HepG2 (cell line): Measurements from ENCODE around the gene FIBP. TPM values are rescaled to one million over a fixed set of nuclear protein-coding genes. Genes with fewer than 3 reads are reported as not detected.

Source experiments
- ASH2L ChIP-seq: fragments of 300-600, 200-600 bp; sonication (generic); IDR thresholded peaks from 2 replicates; pipeline ENCODE4 v1.7.0; 2017; ENCODE audit warnings: low read depth, mild to moderate bottlenecking, moderate library complexity, mixed read lengths, low read length; ENCODE audit not compliant: insufficient read length
- IRX3 ChIP-seq: sonication (generic); formaldehyde crosslinking; IDR thresholded peaks from 2 replicates; pipeline ENCODE4 v1.8.1; 2023; ENCODE audit warnings: mild to moderate bottlenecking, low read depth, missing genetic modification reagents, borderline replicate concordance
- KLF12 ChIP-seq: sonication (generic); formaldehyde crosslinking; IDR thresholded peaks from 2 replicates; pipeline ENCODE4 v1.4.0; 2020; ENCODE audit warnings: missing genetic modification reagents, borderline replicate concordance
- NFE2L2 ChIP-seq: fragments of 150-350 bp; IDR thresholded peaks from 2 replicates; pipeline ENCODE4 v1.6.1; 2014; ENCODE audit warnings: low read length
- NFRKB ChIP-seq: fragments of 450-650 bp; IDR thresholded peaks from 2 replicates; pipeline ENCODE4 v1.6.1; 2017
- POGZ ChIP-seq: sonication (generic); formaldehyde crosslinking; IDR thresholded peaks from 2 replicates; pipeline ENCODE4 v1.4.0; 2020; ENCODE audit warnings: mild to moderate bottlenecking, missing genetic modification reagents
- ZBTB25 ChIP-seq: IDR thresholded peaks from 2 replicates; pipeline ENCODE4 v1.6.1; 2018; ENCODE audit warnings: missing genetic modification reagents
- ZBTB8A ChIP-seq: sonication (generic); formaldehyde crosslinking; IDR thresholded peaks from 2 replicates; pipeline ENCODE4 v1.4.0; 2020; ENCODE audit warnings: mild to moderate bottlenecking, low read depth, missing genetic modification reagents, borderline replicate concordance
- ZNF749 ChIP-seq: sonication (generic); formaldehyde crosslinking; IDR thresholded peaks from 2 replicates; pipeline ENCODE4 v1.8.0; 2022; ENCODE audit warnings: mild to moderate bottlenecking, missing genetic modification reagents, moderate library complexity, borderline replicate concordance
- ZZZ3 ChIP-seq: sonication (generic); formaldehyde crosslinking; IDR thresholded peaks from 2 replicates; pipeline ENCODE4 v1.4.0; 2020; ENCODE audit warnings: missing genetic modification reagents, mild to moderate bottlenecking, borderline replicate concordance
- polyA plus RNA-seq, 8 experiments: library from polyadenylated mRNA; depleted of rRNA in 3 of 8; stranded (reverse) in 7 of 8; unstranded in 1 of 8; fragments of >200 nt; fragmentation: Illumina TruSeq in 4 of 8; extraction: Trizol in 4 of 8; gene quantifications; 2 replicates each; pipeline versions ENCODE4 v1.2.1 to v1.2.3, GENCODE V29; 2011 to 2016; ENCODE audit warnings: low read depth in 4 of 8, missing spikeins in 1 of 8, mixed read lengths in 1 of 8; ENCODE audit not compliant: insufficient read depth in 1 of 8
- total RNA-seq, 5 experiments: library from RNA; depleted of rRNA; stranded (reverse); fragments of >200 nt; fragmentation: Illumina TruSeq; extraction: Trizol; gene quantifications; 2 replicates each; pipeline ENCODE4 v1.2.3, GENCODE V29; 2016; ENCODE audit warnings: low read depth in 1 of 5
- TF ChIP-seq, protein P1 (sequence below), 2 experiments: sonication (generic) in 1 of 2; formaldehyde crosslinking in 1 of 2; IDR thresholded peaks; 2 replicates each; pipeline versions ENCODE4 v1.4.0 to v1.6.1; 2018 to 2020; ENCODE audit warnings: missing genetic modification reagents in 2 of 2, borderline replicate concordance in 1 of 2, low read depth in 1 of 2, mild to moderate bottlenecking in 1 of 2, missing biosample characterization in 1 of 2
- TF ChIP-seq, protein P2 (sequence below): sonication (generic); formaldehyde crosslinking; IDR thresholded peaks from 2 replicates; pipeline ENCODE4 v1.4.0; 2020; ENCODE audit warnings: missing genetic modification reagents
- TF ChIP-seq, protein P3 (sequence below): sonication (generic); formaldehyde crosslinking; IDR thresholded peaks from 2 replicates; pipeline ENCODE4 v1.5.0; 2020; ENCODE audit warnings: mild to moderate bottlenecking, missing genetic modification reagents, moderate library complexity
- TF ChIP-seq, protein P4 (sequence below): sonication (generic); formaldehyde crosslinking; conservative IDR thresholded peaks from 2 replicates; pipeline ENCODE4 v1.4.0; 2020; ENCODE audit warnings: mild to moderate bottlenecking, missing genetic modification reagents, moderate library complexity

The FIBP gene
- total and polyA plus RNA-seq, 2 of the 13 experiments (the other 11 are each of a cell fraction or from before 2014, with no cell fraction given): 42.9 to 62.1 TPM

DNA sequence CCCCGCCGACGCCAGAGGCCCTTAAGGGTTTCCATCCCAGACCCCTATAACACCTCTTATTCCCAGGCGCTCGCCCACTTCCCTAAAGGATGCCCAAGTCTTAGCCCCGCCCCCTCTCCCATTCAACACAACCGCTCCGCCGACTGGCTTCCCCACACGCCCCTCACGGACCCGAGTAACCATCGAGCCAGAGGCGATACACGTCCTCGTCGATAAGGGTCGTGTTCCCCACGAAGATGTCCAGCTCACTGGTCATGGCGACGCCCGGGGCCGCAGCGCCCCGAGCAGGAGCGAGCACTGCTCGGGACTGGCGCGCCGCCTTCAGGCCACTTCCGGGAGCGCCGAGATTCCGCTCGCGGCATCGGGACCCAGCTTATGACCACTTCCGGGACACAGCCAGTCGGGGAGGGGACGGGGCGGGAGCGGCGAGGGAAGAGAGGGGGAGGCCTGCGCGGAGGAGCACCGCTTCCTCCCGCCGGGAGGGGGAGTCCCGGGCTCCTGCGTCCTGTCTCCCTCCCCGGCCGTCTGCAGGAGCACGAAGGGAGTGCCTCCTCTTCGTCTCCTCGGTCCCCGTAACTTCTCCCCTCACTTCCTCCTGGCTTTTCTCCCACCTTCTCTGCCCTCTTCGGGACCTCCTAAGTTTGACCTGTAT, at the start of gene FIBP (continued):
- TF ChIP-seq ZBTB25 (peak; percentile 90), NFE2L2 (no peak), POGZ (CRISPR knock-in tag) (no peak), ZBTB8A (CRISPR knock-in tag) (no peak), NFRKB (no peak), ZNF749 (CRISPR knock-in tag) (0 out of 2 replicates have a peak, but pooled peaks have one; percentile 39), IRX3 (CRISPR knock-in tag) (no peak), ASH2L (peak; percentile 64), KLF12 (CRISPR knock-in tag) (0 out of 2 replicates have a peak, but pooled peaks have one; percentile 24), ZZZ3 (no peak)
- TF ChIP-seq, protein P1, sequence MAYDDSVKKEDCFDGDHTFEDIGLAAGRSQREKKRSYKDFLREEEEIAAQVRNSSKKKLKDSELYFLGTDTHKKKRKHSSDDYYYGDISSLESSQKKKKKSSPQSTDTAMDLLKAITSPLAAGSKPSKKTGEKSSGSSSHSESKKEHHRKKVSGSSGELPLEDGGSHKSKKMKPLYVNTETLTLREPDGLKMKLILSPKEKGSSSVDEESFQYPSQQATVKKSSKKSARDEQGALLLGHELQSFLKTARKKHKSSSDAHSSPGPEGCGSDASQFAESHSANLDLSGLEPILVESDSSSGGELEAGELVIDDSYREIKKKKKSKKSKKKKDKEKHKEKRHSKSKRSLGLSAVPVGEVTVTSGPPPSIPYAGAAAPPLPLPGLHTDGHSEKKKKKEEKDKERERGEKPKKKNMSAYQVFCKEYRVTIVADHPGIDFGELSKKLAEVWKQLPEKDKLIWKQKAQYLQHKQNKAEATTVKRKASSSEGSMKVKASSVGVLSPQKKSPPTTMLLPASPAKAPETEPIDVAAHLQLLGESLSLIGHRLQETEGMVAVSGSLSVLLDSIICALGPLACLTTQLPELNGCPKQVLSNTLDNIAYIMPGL (CRISPR knock-in tag; IDR thresholded peaks at IDR 0.05; ENCODE audit: borderline replicate concordance in 1 of 2, low read depth in 1 of 2): peak; percentile 96 to 97
- TF ChIP-seq, protein P2, sequence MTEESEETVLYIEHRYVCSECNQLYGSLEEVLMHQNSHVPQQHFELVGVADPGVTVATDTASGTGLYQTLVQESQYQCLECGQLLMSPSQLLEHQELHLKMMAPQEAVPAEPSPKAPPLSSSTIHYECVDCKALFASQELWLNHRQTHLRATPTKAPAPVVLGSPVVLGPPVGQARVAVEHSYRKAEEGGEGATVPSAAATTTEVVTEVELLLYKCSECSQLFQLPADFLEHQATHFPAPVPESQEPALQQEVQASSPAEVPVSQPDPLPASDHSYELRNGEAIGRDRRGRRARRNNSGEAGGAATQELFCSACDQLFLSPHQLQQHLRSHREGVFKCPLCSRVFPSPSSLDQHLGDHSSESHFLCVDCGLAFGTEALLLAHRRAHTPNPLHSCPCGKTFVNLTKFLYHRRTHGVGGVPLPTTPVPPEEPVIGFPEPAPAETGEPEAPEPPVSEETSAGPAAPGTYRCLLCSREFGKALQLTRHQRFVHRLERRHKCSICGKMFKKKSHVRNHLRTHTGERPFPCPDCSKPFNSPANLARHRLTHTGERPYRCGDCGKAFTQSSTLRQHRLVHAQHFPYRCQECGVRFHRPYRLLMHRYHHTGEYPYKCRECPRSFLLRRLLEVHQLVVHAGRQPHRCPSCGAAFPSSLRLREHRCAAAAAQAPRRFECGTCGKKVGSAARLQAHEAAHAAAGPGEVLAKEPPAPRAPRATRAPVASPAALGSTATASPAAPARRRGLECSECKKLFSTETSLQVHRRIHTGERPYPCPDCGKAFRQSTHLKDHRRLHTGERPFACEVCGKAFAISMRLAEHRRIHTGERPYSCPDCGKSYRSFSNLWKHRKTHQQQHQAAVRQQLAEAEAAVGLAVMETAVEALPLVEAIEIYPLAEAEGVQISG (CRISPR knock-in tag): peak; percentile 92
- TF ChIP-seq, protein P3, sequence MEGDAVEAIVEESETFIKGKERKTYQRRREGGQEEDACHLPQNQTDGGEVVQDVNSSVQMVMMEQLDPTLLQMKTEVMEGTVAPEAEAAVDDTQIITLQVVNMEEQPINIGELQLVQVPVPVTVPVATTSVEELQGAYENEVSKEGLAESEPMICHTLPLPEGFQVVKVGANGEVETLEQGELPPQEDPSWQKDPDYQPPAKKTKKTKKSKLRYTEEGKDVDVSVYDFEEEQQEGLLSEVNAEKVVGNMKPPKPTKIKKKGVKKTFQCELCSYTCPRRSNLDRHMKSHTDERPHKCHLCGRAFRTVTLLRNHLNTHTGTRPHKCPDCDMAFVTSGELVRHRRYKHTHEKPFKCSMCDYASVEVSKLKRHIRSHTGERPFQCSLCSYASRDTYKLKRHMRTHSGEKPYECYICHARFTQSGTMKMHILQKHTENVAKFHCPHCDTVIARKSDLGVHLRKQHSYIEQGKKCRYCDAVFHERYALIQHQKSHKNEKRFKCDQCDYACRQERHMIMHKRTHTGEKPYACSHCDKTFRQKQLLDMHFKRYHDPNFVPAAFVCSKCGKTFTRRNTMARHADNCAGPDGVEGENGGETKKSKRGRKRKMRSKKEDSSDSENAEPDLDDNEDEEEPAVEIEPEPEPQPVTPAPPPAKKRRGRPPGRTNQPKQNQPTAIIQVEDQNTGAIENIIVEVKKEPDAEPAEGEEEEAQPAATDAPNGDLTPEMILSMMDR: peak; percentile 94
- TF ChIP-seq, protein P4, sequence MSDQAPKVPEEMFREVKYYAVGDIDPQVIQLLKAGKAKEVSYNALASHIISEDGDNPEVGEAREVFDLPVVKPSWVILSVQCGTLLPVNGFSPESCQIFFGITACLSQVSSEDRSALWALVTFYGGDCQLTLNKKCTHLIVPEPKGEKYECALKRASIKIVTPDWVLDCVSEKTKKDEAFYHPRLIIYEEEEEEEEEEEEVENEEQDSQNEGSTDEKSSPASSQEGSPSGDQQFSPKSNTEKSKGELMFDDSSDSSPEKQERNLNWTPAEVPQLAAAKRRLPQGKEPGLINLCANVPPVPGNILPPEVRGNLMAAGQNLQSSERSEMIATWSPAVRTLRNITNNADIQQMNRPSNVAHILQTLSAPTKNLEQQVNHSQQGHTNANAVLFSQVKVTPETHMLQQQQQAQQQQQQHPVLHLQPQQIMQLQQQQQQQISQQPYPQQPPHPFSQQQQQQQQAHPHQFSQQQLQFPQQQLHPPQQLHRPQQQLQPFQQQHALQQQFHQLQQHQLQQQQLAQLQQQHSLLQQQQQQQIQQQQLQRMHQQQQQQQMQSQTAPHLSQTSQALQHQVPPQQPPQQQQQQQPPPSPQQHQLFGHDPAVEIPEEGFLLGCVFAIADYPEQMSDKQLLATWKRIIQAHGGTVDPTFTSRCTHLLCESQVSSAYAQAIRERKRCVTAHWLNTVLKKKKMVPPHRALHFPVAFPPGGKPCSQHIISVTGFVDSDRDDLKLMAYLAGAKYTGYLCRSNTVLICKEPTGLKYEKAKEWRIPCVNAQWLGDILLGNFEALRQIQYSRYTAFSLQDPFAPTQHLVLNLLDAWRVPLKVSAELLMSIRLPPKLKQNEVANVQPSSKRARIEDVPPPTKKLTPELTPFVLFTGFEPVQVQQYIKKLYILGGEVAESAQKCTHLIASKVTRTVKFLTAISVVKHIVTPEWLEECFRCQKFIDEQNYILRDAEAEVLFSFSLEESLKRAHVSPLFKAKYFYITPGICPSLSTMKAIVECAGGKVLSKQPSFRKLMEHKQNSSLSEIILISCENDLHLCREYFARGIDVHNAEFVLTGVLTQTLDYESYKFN (CRISPR knock-in tag): no peak; the same call in none of the 2 replicates
